Smooth muscle cell (in vitro differentiated cells): ENCODE data around the gene CCL23. TPM values are rescaled to one million over a fixed set of nuclear protein-coding genes. Genes with fewer than 3 reads are reported as not detected.

Experiments used
- polyA plus RNA-seq: library from polyadenylated mRNA; unstranded; fragments of >200 nt; fragmentation: Nextera tagmentation; extraction: Ambion mirVana; gene quantifications from 2 replicates; pipeline ENCODE4 v1.2.1, GENCODE V29; 2016
- total RNA-seq: library from RNA; depleted of rRNA; stranded (reverse); fragments of >200 nt; gene quantifications from 2 replicates; pipeline ENCODE4 v1.2.3, GENCODE V29; 2014

Gene CCL23
- total and polyA plus RNA-seq, 2 experiments from 2014 or later = not detected

Other genes with a start within 250 kb of the CCL23 start
- 38.0 and 50.0 TPM in 2 replicates for gene MMP28, start 222.3 kb downstream of the CCL23 start, total RNA-seq
- gene MMP28, start 222.3 kb downstream of the CCL23 start, polyA plus RNA-seq = 25.7 and 51.4 TPM in 2 replicates
- 25.5 and 33.3 TPM in 2 replicates for gene TAF15, start 208.5 kb downstream of the CCL23 start, total RNA-seq
- 4.2 and 8.1 TPM in 2 replicates for gene TAF15, start 208.5 kb downstream of the CCL23 start, polyA plus RNA-seq
- not detected in 2 replicates for gene HEATR9, start 149.1 kb downstream of the CCL23 start, total RNA-seq
- not detected in 2 replicates for gene HEATR9, start 149.1 kb downstream of the CCL23 start, polyA plus RNA-seq
- gene CCL5, start 137.6 kb downstream of the CCL23 start, total RNA-seq = 0.09 TPM in 1 of 2 replicates, not detected in the other
- gene CCL5, start 137.6 kb downstream of the CCL23 start, polyA plus RNA-seq = 1.0 TPM in 1 of 2 replicates, not detected in the other
- 1.5 TPM in 1 of 2 replicates, not detected in the other for gene RDM1, start 87.2 kb downstream of the CCL23 start, total RNA-seq
- 0.43 TPM in 1 of 2 replicates, not detected in the other for gene RDM1, start 87.2 kb downstream of the CCL23 start, polyA plus RNA-seq
- gene LYZL6, start 74.3 kb downstream of the CCL23 start, total RNA-seq = not detected in 2 replicates
- not detected in 2 replicates for gene LYZL6, start 74.3 kb downstream of the CCL23 start, polyA plus RNA-seq
- not detected in 2 replicates for gene CCL16, start 36.5 kb downstream of the CCL23 start, total RNA-seq
- gene CCL16, start 36.5 kb downstream of the CCL23 start, polyA plus RNA-seq = not detected in 2 replicates
- not detected in 2 replicates for gene CCL14, start 31.2 kb downstream of the CCL23 start, total RNA-seq
- gene CCL14, start 31.2 kb downstream of the CCL23 start, polyA plus RNA-seq = not detected in 2 replicates
- not detected in 2 replicates for gene CCL15, start 16.4 kb downstream of the CCL23 start, total RNA-seq
- gene CCL15, start 16.4 kb downstream of the CCL23 start, polyA plus RNA-seq = not detected in 2 replicates
- not detected in 2 replicates for gene CCL18, start 46.3 kb upstream of the CCL23 start, total RNA-seq
- not detected in 2 replicates for gene CCL18, start 46.3 kb upstream of the CCL23 start, polyA plus RNA-seq
- 1.3 and 4.8 TPM in 2 replicates for gene CCL3, start 72.2 kb upstream of the CCL23 start, total RNA-seq
- gene CCL3, start 72.2 kb upstream of the CCL23 start, polyA plus RNA-seq = 0.63 and 6.7 TPM in 2 replicates
- gene CCL4, start 85.9 kb upstream of the CCL23 start, total RNA-seq = 0.81 and 1.3 TPM in 2 replicates
- 1.5 TPM in 1 of 2 replicates, not detected in the other for gene CCL4, start 85.9 kb upstream of the CCL23 start, polyA plus RNA-seq
- gene TBC1D3B, start 158.7 kb upstream of the CCL23 start, total RNA-seq = not detected in 2 replicates
- gene TBC1D3B, start 158.7 kb upstream of the CCL23 start, polyA plus RNA-seq = 1.4 and 2.8 TPM in 2 replicates
- 0.81 TPM in 1 of 2 replicates, not detected in the other for gene CCL3L1, start 178.8 kb upstream of the CCL23 start, total RNA-seq
- 1.9 TPM in 1 of 2 replicates, not detected in the other for gene CCL3L1, start 178.8 kb upstream of the CCL23 start, polyA plus RNA-seq
- gene CCL4L2, start 193.1 kb upstream of the CCL23 start, total RNA-seq = not detected in 2 replicates
- 0.35 TPM in 1 of 2 replicates, not detected in the other for gene CCL4L2, start 193.1 kb upstream of the CCL23 start, polyA plus RNA-seq
- 0.18 TPM in 1 of 2 replicates, not detected in the other for gene TBC1D3I, start 246.6 kb upstream of the CCL23 start, total RNA-seq
- 0.11 TPM in 1 of 2 replicates, not detected in the other for gene TBC1D3I, start 246.6 kb upstream of the CCL23 start, polyA plus RNA-seq